HepG2 (cell line): ENCODE data around the gene APRT. TPM values are rescaled to one million over a fixed set of nuclear protein-coding genes. Genes with fewer than 3 reads are reported as not detected.
A peak's percentile ranks its signal among the peaks of the same experiment; 100 is the strongest.

Experiments used
- ARNT ChIP-seq: fragments of 450-650 bp; IDR thresholded peaks from 2 replicates; pipeline ENCODE4 v1.6.1; 2017
- ARNTL ChIP-seq: sonication (generic); formaldehyde crosslinking; IDR thresholded peaks from 2 replicates; pipeline ENCODE4 v1.4.0; 2020; ENCODE audit warnings: mild to moderate bottlenecking, missing genetic modification reagents
- BCL6 ChIP-seq: IDR thresholded peaks from 2 replicates; pipeline ENCODE4 v1.6.1; 2016; ENCODE audit warnings: missing genetic modification reagents, missing compliant biosample characterization
- BRCA1 ChIP-seq: sonication (generic); formaldehyde crosslinking; IDR thresholded peaks from 2 replicates; pipeline ENCODE4 v1.4.0; 2020; ENCODE audit warnings: missing genetic modification reagents
- FOXA3 ChIP-seq: IDR thresholded peaks from 2 replicates; pipeline ENCODE4 v1.6.1; 2016; ENCODE audit warnings: missing genetic modification reagents, missing compliant biosample characterization
- LCORL ChIP-seq, 2 experiments: fragments of 450-650 bp in 1 of 2; sonication (generic) in 1 of 2; formaldehyde crosslinking in 1 of 2; IDR thresholded peaks; 2 replicates each; pipeline versions ENCODE4 v1.5.0 to v1.6.1; 2017 to 2020; ENCODE audit warnings: antibody characterized with exemption in 1 of 2, missing genetic modification reagents in 1 of 2
- NFYB ChIP-seq: sonication (generic); formaldehyde crosslinking; IDR thresholded peaks from 2 replicates; pipeline ENCODE4 v1.4.0; 2020; ENCODE audit warnings: missing genetic modification reagents
- RFX1 ChIP-seq: fragments of 450-650 bp; IDR thresholded peaks from 2 replicates; pipeline ENCODE4 v1.6.1; 2017
- ZNF33A ChIP-seq: sonication (generic); formaldehyde crosslinking; IDR thresholded peaks from 2 replicates; pipeline ENCODE4 v1.5.1; 2020; ENCODE audit warnings: missing genetic modification reagents, mild to moderate bottlenecking, moderate library complexity, borderline replicate concordance
- ZSCAN20 ChIP-seq: sonication (generic); formaldehyde crosslinking; IDR thresholded peaks from 2 replicates; pipeline ENCODE4 v1.4.0; 2020; ENCODE audit warnings: missing genetic modification reagents, mild to moderate bottlenecking, borderline replicate concordance
- polyA plus RNA-seq, 8 experiments: library from polyadenylated mRNA; depleted of rRNA in 3 of 8; stranded (reverse) in 7 of 8; unstranded in 1 of 8; fragments of >200 nt; fragmentation: Illumina TruSeq in 4 of 8; extraction: Trizol in 4 of 8; gene quantifications; 2 replicates each; pipeline versions ENCODE4 v1.2.1 to v1.2.3, GENCODE V29; 2011 to 2016; ENCODE audit warnings: low read depth in 4 of 8, missing spikeins in 1 of 8, mixed read lengths in 1 of 8; ENCODE audit not compliant: insufficient read depth in 1 of 8
- total RNA-seq, 5 experiments: library from RNA; depleted of rRNA; stranded (reverse); fragments of >200 nt; fragmentation: Illumina TruSeq; extraction: Trizol; gene quantifications; 2 replicates each; pipeline ENCODE4 v1.2.3, GENCODE V29; 2016; ENCODE audit warnings: low read depth in 1 of 5
- TF ChIP-seq, protein P1 (sequence below): sonication (generic); formaldehyde crosslinking; IDR thresholded peaks from 2 replicates; pipeline ENCODE4 v1.5.0; 2020; ENCODE audit warnings: missing genetic modification reagents
- TF ChIP-seq, protein P2 (sequence below): sonication (generic); formaldehyde crosslinking; IDR thresholded peaks from 2 replicates; pipeline ENCODE4 v1.4.0; 2020; ENCODE audit warnings: mild to moderate bottlenecking, missing genetic modification reagents
- TF ChIP-seq, protein P3 (sequence below): sonication (generic); formaldehyde crosslinking; IDR thresholded peaks from 2 replicates; pipeline ENCODE4 v1.8.0; 2022; ENCODE audit warnings: missing genetic modification reagents, low read depth, mild to moderate bottlenecking, borderline replicate concordance
- TF ChIP-seq, protein P4 (sequence below): sonication (generic); formaldehyde crosslinking; IDR thresholded peaks from one replicate; pipeline ENCODE4 v1.5.1; 2020; ENCODE audit warnings: mild to moderate bottlenecking, missing genetic modification reagents; ENCODE audit errors: not compliant biosample characterization
- TF ChIP-seq, protein P5 (sequence below): sonication (generic); formaldehyde crosslinking; IDR thresholded peaks from 2 replicates; pipeline ENCODE4 v1.8.0; 2022; ENCODE audit warnings: mild to moderate bottlenecking, missing genetic modification reagents

Gene APRT
- total and polyA plus RNA-seq, 2 of the 13 experiments (the other 11 are each of a cell fraction or from before 2014, with no cell fraction given) = 155 to 242 TPM

DNA sequence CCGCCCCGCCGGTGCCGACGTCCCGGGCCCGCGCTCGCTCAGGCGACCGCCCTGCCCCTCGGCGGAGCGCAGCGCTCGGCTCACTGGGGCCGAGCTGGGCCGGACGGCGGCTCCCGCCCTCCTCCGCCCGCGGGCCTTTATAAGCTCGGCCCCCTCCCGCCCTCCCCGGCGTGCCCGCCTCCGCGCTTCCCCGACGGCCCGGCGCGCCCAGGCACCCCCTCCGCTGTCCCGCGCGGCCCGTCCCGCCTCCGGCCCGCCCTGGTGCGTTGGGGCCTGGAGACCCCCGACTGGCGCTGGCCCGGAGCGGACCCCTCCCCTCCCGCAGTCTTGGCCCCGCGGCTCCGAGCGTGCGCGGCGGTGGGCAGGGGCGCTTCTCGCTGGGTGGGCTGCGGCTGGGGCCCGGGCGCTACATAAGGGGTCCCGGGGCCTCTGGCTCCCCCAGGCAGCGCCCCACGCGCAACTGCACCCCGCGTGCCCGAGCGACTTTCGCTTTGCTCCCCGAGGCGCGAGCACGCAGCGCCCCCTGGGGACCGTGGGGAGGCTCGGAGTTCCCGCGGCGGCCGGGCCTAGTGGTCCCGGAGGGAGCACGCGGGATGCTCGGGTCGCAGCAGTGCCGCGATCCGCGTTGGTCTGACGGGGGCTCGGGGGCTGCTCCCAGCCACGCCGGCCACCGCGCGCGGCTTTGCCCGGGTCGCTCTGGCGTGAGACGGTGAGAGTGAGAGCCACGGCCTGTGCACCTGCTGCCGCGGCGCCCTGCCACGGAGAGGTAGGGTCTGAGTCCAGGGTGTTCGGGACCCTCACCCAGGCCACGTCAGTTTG lies 26.4 kb downstream of the APRT start, which contains the start of gene PIEZO1 (continued):
- TF ChIP-seq, protein P1, sequence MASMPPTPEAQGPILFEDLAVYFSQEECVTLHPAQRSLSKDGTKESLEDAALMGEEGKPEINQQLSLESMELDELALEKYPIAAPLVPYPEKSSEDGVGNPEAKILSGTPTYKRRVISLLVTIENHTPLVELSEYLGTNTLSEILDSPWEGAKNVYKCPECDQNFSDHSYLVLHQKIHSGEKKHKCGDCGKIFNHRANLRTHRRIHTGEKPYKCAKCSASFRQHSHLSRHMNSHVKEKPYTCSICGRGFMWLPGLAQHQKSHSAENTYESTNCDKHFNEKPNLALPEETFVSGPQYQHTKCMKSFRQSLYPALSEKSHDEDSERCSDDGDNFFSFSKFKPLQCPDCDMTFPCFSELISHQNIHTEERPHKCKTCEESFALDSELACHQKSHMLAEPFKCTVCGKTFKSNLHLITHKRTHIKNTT (CRISPR knock-in tag) = no peak
- TF ChIP-seq, protein P2, sequence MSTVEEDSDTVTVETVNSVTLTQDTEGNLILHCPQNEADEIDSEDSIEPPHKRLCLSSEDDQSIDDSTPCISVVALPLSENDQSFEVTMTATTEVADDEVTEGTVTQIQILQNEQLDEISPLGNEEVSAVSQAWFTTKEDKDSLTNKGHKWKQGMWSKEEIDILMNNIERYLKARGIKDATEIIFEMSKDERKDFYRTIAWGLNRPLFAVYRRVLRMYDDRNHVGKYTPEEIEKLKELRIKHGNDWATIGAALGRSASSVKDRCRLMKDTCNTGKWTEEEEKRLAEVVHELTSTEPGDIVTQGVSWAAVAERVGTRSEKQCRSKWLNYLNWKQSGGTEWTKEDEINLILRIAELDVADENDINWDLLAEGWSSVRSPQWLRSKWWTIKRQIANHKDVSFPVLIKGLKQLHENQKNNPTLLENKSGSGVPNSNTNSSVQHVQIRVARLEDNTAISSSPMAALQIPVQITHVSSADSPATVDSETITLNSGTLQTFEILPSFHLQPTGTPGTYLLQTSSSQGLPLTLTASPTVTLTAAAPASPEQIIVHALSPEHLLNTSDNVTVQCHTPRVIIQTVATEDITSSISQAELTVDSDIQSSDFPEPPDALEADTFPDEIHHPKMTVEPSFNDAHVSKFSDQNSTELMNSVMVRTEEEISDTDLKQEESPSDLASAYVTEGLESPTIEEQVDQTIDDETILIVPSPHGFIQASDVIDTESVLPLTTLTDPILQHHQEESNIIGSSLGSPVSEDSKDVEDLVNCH = no peak
- TF ChIP-seq ZNF33A (CRISPR knock-in tag) (no peak), ZSCAN20 (CRISPR knock-in tag) (no peak), ARNT (no peak), NFYB (CRISPR knock-in tag) (no peak), ARNTL (CRISPR knock-in tag) (peak; percentile 63), FOXA3 (CRISPR knock-in tag) (peak; percentile 29; the same call in 1 of the 2 replicates), BCL6 (CRISPR knock-in tag) (peak; percentile 21; the same call in 1 of the 2 replicates), RFX1 (no peak), LCORL (IDR thresholded peaks at IDR 0.05) (no peak), LCORL (CRISPR knock-in tag; IDR thresholded peaks at IDR 0.05) (peak; percentile 93), BRCA1 (CRISPR knock-in tag) (no peak)
- TF ChIP-seq, protein P3, sequence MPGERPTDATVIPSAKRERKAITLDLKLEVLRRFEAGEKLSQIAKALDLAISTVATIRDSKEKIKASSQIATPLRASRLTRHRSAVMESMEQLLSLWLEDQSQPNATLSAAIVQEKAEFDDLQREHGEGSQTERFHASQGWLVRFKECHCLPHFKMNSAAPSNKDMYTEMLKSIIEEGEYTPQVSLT = no peak
- TF ChIP-seq, protein P4, sequence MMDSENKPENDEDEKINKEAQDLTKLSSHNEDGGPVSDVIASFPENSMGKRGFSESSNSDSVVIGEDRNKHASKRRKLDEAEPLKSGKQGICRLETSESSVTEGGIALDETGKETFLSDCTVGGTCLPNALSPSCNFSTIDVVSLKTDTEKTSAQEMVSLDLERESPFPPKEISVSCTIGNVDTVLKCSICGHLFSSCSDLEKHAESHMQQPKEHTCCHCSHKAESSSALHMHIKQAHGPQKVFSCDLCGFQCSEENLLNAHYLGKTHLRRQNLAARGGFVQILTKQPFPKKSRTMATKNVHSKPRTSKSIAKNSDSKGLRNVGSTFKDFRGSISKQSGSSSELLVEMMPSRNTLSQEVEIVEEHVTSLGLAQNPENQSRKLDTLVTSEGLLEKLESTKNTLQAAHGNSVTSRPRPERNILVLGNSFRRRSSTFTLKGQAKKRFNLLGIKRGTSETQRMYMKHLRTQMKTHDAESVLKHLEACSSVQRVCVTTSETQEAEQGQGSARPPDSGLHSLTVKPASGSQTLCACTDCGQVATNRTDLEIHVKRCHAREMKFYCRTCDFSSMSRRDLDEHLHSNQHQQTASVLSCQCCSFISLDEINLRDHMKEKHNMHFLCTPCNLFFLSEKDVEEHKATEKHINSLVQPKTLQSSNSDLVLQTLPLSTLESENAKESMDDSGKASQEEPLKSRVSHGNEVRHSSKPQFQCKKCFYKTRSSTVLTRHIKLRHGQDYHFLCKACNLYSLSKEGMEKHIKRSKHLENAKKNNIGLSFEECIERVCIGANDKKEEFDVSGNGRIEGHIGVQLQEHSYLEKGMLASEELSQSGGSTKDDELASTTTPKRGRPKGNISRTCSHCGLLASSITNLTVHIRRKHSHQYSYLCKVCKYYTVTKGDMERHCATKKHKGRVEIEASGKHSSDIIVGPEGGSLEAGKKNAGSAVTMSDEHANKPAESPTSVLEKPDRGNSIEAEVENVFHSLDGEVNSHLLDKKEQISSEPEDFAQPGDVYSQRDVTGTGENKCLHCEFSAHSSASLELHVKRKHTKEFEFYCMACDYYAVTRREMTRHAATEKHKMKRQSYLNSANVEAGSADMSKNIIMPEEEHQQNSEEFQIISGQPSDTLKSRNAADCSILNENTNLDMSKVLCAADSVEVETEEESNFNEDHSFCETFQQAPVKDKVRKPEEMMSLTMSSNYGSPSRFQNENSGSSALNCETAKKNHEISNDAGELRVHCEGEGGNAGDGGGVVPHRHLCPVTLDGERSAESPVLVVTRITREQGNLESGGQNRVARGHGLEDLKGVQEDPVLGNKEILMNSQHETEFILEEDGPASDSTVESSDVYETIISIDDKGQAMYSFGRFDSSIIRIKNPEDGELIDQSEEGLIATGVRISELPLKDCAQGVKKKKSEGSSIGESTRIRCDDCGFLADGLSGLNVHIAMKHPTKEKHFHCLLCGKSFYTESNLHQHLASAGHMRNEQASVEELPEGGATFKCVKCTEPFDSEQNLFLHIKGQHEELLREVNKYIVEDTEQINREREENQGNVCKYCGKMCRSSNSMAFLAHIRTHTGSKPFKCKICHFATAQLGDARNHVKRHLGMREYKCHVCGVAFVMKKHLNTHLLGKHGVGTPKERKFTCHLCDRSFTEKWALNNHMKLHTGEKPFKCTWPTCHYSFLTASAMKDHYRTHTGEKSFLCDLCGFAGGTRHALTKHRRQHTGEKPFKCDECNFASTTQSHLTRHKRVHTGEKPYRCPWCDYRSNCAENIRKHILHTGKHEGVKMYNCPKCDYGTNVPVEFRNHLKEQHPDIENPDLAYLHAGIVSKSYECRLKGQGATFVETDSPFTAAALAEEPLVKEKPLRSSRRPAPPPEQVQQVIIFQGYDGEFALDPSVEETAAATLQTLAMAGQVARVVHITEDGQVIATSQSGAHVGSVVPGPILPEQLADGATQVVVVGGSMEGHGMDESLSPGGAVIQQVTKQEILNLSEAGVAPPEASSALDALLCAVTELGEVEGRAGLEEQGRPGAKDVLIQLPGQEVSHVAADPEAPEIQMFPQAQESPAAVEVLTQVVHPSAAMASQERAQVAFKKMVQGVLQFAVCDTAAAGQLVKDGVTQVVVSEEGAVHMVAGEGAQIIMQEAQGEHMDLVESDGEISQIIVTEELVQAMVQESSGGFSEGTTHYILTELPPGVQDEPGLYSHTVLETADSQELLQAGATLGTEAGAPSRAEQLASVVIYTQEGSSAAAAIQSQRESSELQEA = peak; percentile 98
- TF ChIP-seq, protein P5, sequence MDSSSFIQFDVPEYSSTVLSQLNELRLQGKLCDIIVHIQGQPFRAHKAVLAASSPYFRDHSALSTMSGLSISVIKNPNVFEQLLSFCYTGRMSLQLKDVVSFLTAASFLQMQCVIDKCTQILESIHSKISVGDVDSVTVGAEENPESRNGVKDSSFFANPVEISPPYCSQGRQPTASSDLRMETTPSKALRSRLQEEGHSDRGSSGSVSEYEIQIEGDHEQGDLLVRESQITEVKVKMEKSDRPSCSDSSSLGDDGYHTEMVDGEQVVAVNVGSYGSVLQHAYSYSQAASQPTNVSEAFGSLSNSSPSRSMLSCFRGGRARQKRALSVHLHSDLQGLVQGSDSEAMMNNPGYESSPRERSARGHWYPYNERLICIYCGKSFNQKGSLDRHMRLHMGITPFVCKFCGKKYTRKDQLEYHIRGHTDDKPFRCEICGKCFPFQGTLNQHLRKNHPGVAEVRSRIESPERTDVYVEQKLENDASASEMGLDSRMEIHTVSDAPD (CRISPR knock-in tag) = no peak
